ENCODE measurements around the gene SH3RF2.

DNA sequence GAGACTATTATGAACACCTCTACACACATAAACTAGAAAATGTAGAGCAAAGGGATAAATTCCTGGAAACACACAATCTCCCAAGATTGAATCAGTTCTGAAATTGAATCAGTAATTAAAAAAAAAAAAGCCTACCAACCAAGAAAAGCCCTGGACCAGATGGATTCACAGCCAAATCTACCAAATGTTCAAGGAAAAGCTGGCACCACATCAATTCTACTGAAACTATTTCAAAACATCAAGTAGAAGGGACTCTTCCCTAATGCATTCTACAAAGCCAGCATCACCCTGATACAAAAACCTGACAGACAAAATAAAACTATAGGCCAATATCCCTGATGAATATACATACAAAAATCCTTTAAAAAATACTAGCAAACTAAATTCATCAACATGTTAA is 38.2 kb upstream of the SH3RF2 start:
- TF ChIP-seq JUND (IDR thresholded peaks at IDR 0.05) (no peak), GABPA (IDR thresholded peaks at IDR 0.05 in 1 of 2, conservative IDR thresholded peaks at IDR 0.05 in 1 of 2) (no peak)
- TF ChIP-seq, protein P1, sequence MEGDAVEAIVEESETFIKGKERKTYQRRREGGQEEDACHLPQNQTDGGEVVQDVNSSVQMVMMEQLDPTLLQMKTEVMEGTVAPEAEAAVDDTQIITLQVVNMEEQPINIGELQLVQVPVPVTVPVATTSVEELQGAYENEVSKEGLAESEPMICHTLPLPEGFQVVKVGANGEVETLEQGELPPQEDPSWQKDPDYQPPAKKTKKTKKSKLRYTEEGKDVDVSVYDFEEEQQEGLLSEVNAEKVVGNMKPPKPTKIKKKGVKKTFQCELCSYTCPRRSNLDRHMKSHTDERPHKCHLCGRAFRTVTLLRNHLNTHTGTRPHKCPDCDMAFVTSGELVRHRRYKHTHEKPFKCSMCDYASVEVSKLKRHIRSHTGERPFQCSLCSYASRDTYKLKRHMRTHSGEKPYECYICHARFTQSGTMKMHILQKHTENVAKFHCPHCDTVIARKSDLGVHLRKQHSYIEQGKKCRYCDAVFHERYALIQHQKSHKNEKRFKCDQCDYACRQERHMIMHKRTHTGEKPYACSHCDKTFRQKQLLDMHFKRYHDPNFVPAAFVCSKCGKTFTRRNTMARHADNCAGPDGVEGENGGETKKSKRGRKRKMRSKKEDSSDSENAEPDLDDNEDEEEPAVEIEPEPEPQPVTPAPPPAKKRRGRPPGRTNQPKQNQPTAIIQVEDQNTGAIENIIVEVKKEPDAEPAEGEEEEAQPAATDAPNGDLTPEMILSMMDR (IDR thresholded peaks at IDR 0.05; ENCODE audit: low read depth, low read length, missing input control): no peak

All from liver (tissue), 3 donors.